GM12878 (cell line): ENCODE measurements around the gene ACADS. TPM values are rescaled to one million over a fixed set of nuclear protein-coding genes. Genes with fewer than 3 reads are reported as not detected.

Experiments
- ASH2L ChIP-seq: fragments of 300-600, 200-600 bp; sonication (generic); IDR thresholded peaks from 2 replicates; pipeline ENCODE4 v1.6.1; 2017; ENCODE audit warnings: low read depth, mild to moderate bottlenecking, borderline replicate concordance
- ATF3 ChIP-seq: IDR thresholded peaks from 2 replicates; pipeline ENCODE4 v1.6.1; 2011; ENCODE audit warnings: low read depth, mild to moderate bottlenecking, low read length, moderate library complexity, borderline replicate concordance; ENCODE audit errors: extremely low read depth
- E2F8 ChIP-seq: fragments of 450-650 bp; IDR thresholded peaks from 2 replicates; pipeline ENCODE4 v1.6.1; 2018; ENCODE audit warnings: mild to moderate bottlenecking, low read depth, moderate library complexity; ENCODE audit not compliant: partially characterized antibody
- JUNB ChIP-seq: IDR thresholded peaks from 2 replicates; pipeline ENCODE4 v1.6.1; 2016; ENCODE audit warnings: antibody characterized with exemption, mild to moderate bottlenecking
- NKRF ChIP-seq: fragments of 450-650 bp; conservative IDR thresholded peaks from 2 replicates; pipeline ENCODE4 v1.6.1; 2017; ENCODE audit warnings: mild to moderate bottlenecking, moderate library complexity
- NR2F1 ChIP-seq: fragments of 450-650 bp; conservative IDR thresholded peaks from 2 replicates; pipeline ENCODE4 v1.6.1; 2017; ENCODE audit warnings: mild to moderate bottlenecking
- PML ChIP-seq: IDR thresholded peaks from 2 replicates; pipeline ENCODE4 v1.6.1; 2012; ENCODE audit warnings: low read length, inconsistent platforms
- SREBF1 ChIP-seq: IDR thresholded peaks from 2 replicates; pipeline ENCODE4 v1.6.1; 2012; ENCODE audit warnings: mild to moderate bottlenecking, low read length
- STAT1 ChIP-seq: fragments of 450-650 bp; conservative IDR thresholded peaks from 2 replicates; pipeline ENCODE4 v1.6.1; 2014; ENCODE audit warnings: antibody characterized with exemption, mild to moderate bottlenecking
- polyA plus RNA-seq, 11 experiments: library from polyadenylated mRNA; depleted of rRNA in 4 of 11; unstranded in 6 of 11; stranded (reverse) in 5 of 11; fragments of >200 nt; fragmentation: Nextera tagmentation in 4 of 11; fragmentation: Illumina TruSeq in 1 of 11; extraction: Ambion mirVana in 4 of 11; extraction: Trizol in 1 of 11; gene quantifications; 1 replicate in 1 of 11; 2 replicates in 10 of 11; pipeline versions ENCODE4 v1.2.1 to v1.2.3, GENCODE V29; 2011 to 2016; ENCODE audit warnings: inconsistent platforms in 2 of 11, missing spikeins in 2 of 11, low read depth in 1 of 11
- total RNA-seq, 4 experiments: library from RNA; depleted of rRNA in 3 of 4; stranded (reverse); fragments of >200 nt in 3 of 4; fragmentation: Illumina TruSeq in 1 of 4; extraction: Trizol in 1 of 4; gene quantifications; 2 replicates each; pipeline versions ENCODE4 v1.2.1 to v1.2.3, GENCODE V29; 2013 to 2021

ACADS gene
- total and polyA plus RNA-seq, 10 of the 15 experiments (the other 5 are each of a cell fraction or from before 2014, with no cell fraction given): 0.05 to 18.1 (median 10.2) TPM

DNA sequence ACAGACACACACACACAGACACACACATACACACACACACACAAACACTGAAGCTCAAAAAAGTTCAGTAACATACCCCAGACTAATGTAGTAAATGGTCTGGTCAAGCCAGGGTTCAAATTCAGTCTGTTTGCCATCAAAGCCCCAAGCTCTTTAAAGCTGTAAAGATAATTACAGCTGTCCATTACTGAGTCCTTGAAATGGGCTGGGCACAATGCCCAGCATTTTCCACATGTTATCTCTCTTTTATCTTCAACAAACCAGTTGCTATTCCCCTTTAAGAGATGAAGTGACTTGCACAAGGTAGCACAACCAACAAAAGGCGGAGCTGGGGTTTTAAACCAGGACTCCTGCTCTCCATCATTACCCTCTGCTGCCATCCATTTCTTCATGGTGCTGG, 23.0 kb upstream of the ACADS start (continued):
- TF ChIP-seq E2F8 (no peak), NR2F1 (no peak), STAT1 (no peak), ASH2L (no peak), JUNB (no peak), SREBF1 (no peak), PML (no peak), ATF3 (no peak), NKRF (no peak)
